Activated naive CD4-positive, alpha-beta T cell treated with anti-CD3 and anti-CD28 coated beads for 36 hours (primary cell): ENCODE measurements around the gene HAND2. TPM values are rescaled to one million over a fixed set of nuclear protein-coding genes. Genes with fewer than 3 reads are reported as not detected.

Experiments used
- total RNA-seq, 2 experiments: library from RNA; stranded (reverse); gene quantifications; one replicate each; pipeline ENCODE4 v1.2.3, GENCODE V29; 2021

HAND2 gene
- total RNA-seq, 2 experiments from 2014 or later, result not detected

Other genes with a start within 250 kb of the HAND2 start
- 100 to 1,000 TPM; 752 to 787 TPM for gene HMGB2, start 195.9 kb downstream of the HAND2 start, total RNA-seq
- 1 to 10 TPM; 9.2 to 9.7 TPM for gene SAP30, start 159.3 kb downstream of the HAND2 start, total RNA-seq
- not detected for gene SCRG1, start 131.1 kb downstream of the HAND2 start, total RNA-seq